HG03457 (cell line): Measurements from ENCODE around the gene IL5RA.

Source experiments
- ATAC-seq: cut with Tn5 transposase; IDR thresholded peaks from one replicate; pipeline ENCODE4 v1.9.1; 2021; ENCODE audit warnings: moderate number of reproducible peaks; ENCODE audit not compliant: unreplicated experiment

The IL5RA gene

GRCh38 chr3:3066910-3067309 is 43.3 kb downstream of the IL5RA start:
- no peak for ATAC-seq

GRCh38 chr3:3066378-3066777 is 43.8 kb downstream of the IL5RA start:
- no peak for ATAC-seq

- no peak for ATAC-seq
These were observed 44.3 kb downstream of the IL5RA start for GRCh38 chr3:3065876-3066275.

GRCh38 chr3:3064297-3064696 is 45.9 kb downstream of the IL5RA start:
- ATAC-seq = no peak

- no peak for ATAC-seq
These were observed 50.5 kb downstream of the IL5RA start for GRCh38 chr3:3059645-3060044.

GRCh38 chr3:3053974-3054373 is 56.2 kb downstream of the IL5RA start:
- no peak for ATAC-seq

- ATAC-seq = peak; percentile 57
These were observed 71.8 kb downstream of the IL5RA start for GRCh38 chr3:3038201-3038991.

- ATAC-seq = no peak
These were observed 73.0 kb downstream of the IL5RA start for GRCh38 chr3:3037156-3037555.

- no peak for ATAC-seq
These were observed 78.8 kb downstream of the IL5RA start for GRCh38 chr3:3031326-3031725.

GRCh38 chr3:3027976-3028567 is 82.1 kb downstream of the IL5RA start:
- ATAC-seq = peak; percentile 94

GRCh38 chr3:3023111-3023745 is 86.9 kb downstream of the IL5RA start:
- ATAC-seq = no peak

- no peak for ATAC-seq
These were observed 90.0 kb downstream of the IL5RA start for GRCh38 chr3:3020209-3020608.
